ENCODE data around the gene PCNX2. TPM values are rescaled to one million over a fixed set of nuclear protein-coding genes. Genes with fewer than 3 reads are reported as not detected.

The PCNX2 gene
- polyA plus RNA-seq, 3 donors: 0.29 to 7.9 (median 0.62) TPM

GRCh38 chr1:233255145-233255544 is 40.4 kb downstream of the PCNX2 start:
- no peak for DNase-seq
- 100% methylated on average over 2 of the region's 5 CpGs for WGBS (ENCODE audit: insufficient coverage)
- Histone ChIP-seq H3K4me2 (replicated peaks; ENCODE audit: extremely low read depth, low read length, poor library complexity, severe bottlenecking) (no peak overlapping the region), H3K79me2 (ENCODE audit: insufficient read depth, low read length) (no peaks in the 10 kb centered on the region), H4K20me1 (ENCODE audit: insufficient read depth, low read length) (no peaks in the 10 kb centered on the region), H3K27me3 (ENCODE audit: control insufficient read depth in 2 of 2, insufficient read depth in 2 of 2, low read length in 2 of 2) (no peaks in the 10 kb centered on the region), H3K4me1 (ENCODE audit: control insufficient read depth in 1 of 2, insufficient read depth in 2 of 2, low read length in 2 of 2) (peaks cover 24 to 32% of the 10 kb centered on the region in 2 donors), H3K36me3 (replicated peaks in 1 of 2; ENCODE audit: control insufficient read depth in 1 of 2, insufficient read depth in 2 of 2, low read length in 2 of 2) (peaks cover 13 to 23% of the 10 kb centered on the region in 2 donors), H3K27ac (ENCODE audit: low read depth in 1 of 2, low read length in 2 of 2) (no peak overlapping the region), H3K4me3 (replicated peaks in 1 of 3; ENCODE audit: low read depth in 2 of 3, low read length in 3 of 3) (no peak overlapping the region), H3K9me3 (replicated peaks in 1 of 2; ENCODE audit: control insufficient read depth in 1 of 2, insufficient read depth in 1 of 2, low read length in 2 of 2) (no peaks in the 10 kb centered on the region), H2AFZ (ENCODE audit: insufficient read depth, low read depth, low read length, poor library complexity, severe bottlenecking) (no peak overlapping the region), H3K9ac (ENCODE audit: insufficient read depth, low read length, poor library complexity, severe bottlenecking) (no peak overlapping the region)
- Mint-ChIP-seq H3K9me3 (no peaks in the 10 kb centered on the region), H3K4me3 (no peak overlapping the region), H3K27ac (no peak overlapping the region), H3K27me3 (ENCODE audit: low read depth in 3 of 3) (no peaks in the 10 kb centered on the region), H3K4me1 (peaks cover 28% of the 10 kb centered on the region), H3K36me3 (peaks cover 19 to 20% of the 10 kb centered on the region in 2 donors)
- TF ChIP-seq, protein P1, sequence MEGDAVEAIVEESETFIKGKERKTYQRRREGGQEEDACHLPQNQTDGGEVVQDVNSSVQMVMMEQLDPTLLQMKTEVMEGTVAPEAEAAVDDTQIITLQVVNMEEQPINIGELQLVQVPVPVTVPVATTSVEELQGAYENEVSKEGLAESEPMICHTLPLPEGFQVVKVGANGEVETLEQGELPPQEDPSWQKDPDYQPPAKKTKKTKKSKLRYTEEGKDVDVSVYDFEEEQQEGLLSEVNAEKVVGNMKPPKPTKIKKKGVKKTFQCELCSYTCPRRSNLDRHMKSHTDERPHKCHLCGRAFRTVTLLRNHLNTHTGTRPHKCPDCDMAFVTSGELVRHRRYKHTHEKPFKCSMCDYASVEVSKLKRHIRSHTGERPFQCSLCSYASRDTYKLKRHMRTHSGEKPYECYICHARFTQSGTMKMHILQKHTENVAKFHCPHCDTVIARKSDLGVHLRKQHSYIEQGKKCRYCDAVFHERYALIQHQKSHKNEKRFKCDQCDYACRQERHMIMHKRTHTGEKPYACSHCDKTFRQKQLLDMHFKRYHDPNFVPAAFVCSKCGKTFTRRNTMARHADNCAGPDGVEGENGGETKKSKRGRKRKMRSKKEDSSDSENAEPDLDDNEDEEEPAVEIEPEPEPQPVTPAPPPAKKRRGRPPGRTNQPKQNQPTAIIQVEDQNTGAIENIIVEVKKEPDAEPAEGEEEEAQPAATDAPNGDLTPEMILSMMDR (IDR thresholded peaks at IDR 0.05): no peak
- intact Hi-C loops (cut with micrococcal nuclease): no loop called here

- Histone ChIP-seq H3K27ac (ENCODE audit: low read depth in 1 of 2, low read length in 2 of 2) (no peak overlapping the region), H3K9me3 (replicated peaks in 1 of 2; ENCODE audit: control insufficient read depth in 1 of 2, insufficient read depth in 1 of 2, low read length in 2 of 2) (no peaks in the 10 kb centered on the region), H3K36me3 (replicated peaks in 1 of 2; ENCODE audit: control insufficient read depth in 1 of 2, insufficient read depth in 2 of 2, low read length in 2 of 2) (peaks cover 9 to 17% of the 10 kb centered on the region in 2 donors), H3K4me3 (replicated peaks in 1 of 3; ENCODE audit: low read depth in 2 of 3, low read length in 3 of 3) (no peak overlapping the region), H4K20me1 (ENCODE audit: insufficient read depth, low read length) (no peaks in the 10 kb centered on the region), H2AFZ (ENCODE audit: insufficient read depth, low read depth, low read length, poor library complexity, severe bottlenecking) (no peak overlapping the region), H3K27me3 (ENCODE audit: control insufficient read depth in 2 of 2, insufficient read depth in 2 of 2, low read length in 2 of 2) (no peaks in the 10 kb centered on the region), H3K79me2 (ENCODE audit: insufficient read depth, low read length) (no peaks in the 10 kb centered on the region), H3K9ac (ENCODE audit: insufficient read depth, low read length, poor library complexity, severe bottlenecking) (no peak overlapping the region), H3K4me1 (ENCODE audit: control insufficient read depth in 1 of 2, insufficient read depth in 2 of 2, low read length in 2 of 2) (peaks cover 32 to 45% of the 10 kb centered on the region in 2 donors), H3K4me2 (replicated peaks; ENCODE audit: extremely low read depth, low read length, poor library complexity, severe bottlenecking) (no peak overlapping the region)
- no peaks in the 10 kb centered on the region for H3K27me3 Mint-ChIP-seq (ENCODE audit: low read depth in 3 of 3)
- no CpG with 5 or more reads among the region's 1 CpG for WGBS (ENCODE audit: insufficient coverage)
- peaks cover 40% of the 10 kb centered on the region for H3K4me1 Mint-ChIP-seq
- no peaks in the 10 kb centered on the region for H3K9me3 Mint-ChIP-seq
- no peak overlapping the region for H3K4me3 Mint-ChIP-seq
- peaks cover 13 to 16% of the 10 kb centered on the region in 2 donors for H3K36me3 Mint-ChIP-seq
- H3K27ac Mint-ChIP-seq: no peak overlapping the region
- TF ChIP-seq, protein P1 (IDR thresholded peaks at IDR 0.05): no peak
- intact Hi-C loops (cut with micrococcal nuclease): no loop called here
- DNase-seq: no peak
Observed at GRCh38 chr1:233253832-233254331, 41.6 kb downstream of the PCNX2 start.

Measured in CD14-positive monocyte (primary cell).